SIG-M5 treated with dmso at 0.1 percent for 504 hours (cell line): Measurements from ENCODE around the gene USP36.
"Not testable (repeated sequence)": the region's sequence is repeated elsewhere in the genome, so short reads cannot be mapped to it uniquely, and the experiment has no call there.

Experiments
- DNase-seq: peaks from one replicate; lab custom pipeline; 2025; ENCODE audit not compliant: unreplicated experiment; lab: John Stamatoyannopoulos, UW

The USP36 gene

DNA sequence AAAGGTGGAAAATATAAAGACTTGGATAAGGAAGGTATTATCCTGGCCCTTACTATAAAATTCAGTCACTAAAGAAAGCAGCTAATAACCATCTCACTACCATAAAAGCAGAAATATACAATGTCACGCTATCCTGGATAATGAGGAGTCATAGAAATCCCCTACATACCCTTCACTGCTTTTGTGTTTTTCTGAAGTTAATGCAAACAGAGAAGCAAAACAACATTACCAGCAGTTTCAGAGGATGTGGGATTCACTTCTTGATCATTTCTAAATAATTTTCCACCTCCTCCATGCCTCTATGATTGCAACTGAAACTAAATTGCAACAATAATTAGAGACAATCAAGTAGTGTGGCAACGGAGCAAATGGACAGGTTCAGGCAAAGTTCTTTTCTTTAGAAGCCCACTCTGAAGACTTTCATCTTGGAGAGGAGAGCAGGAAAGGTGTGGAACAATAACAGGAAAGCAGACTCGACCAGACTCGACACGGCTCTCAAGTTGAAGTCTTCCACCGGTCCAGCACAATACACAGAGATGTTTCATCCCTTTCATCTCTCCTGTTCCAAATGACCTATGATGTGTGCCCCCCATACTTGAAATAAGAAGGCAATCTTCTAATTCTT is 68.7 kb downstream of the USP36 start:
- DNase-seq: no peak

DNA sequence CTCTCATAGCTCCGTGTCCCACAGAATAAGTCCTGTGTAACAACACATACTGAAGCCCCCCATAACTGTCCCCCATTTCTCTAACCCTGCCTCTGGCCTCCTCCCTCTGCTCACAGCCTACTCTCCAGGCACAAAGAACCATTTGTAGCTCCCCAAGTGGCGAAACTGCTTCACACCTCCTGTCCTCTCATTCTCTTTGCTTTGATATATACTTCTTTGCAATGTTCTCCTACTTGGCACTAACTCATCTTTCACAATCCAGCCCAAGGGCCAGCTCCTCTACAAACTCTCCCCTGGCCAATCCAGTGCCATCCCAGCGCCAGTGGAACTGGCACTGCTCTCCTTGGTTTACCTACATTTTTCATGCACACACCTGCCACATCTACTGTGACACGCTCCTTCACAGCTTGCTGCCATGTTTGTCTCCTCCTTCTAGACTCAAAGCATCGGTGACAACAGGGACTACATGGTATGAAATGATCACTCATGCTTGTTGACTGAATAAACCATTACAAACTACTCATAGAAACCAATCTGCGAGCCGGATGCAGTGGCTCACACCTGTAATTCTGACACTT is 71.3 kb downstream of the USP36 start:
- no peak for DNase-seq

DNA sequence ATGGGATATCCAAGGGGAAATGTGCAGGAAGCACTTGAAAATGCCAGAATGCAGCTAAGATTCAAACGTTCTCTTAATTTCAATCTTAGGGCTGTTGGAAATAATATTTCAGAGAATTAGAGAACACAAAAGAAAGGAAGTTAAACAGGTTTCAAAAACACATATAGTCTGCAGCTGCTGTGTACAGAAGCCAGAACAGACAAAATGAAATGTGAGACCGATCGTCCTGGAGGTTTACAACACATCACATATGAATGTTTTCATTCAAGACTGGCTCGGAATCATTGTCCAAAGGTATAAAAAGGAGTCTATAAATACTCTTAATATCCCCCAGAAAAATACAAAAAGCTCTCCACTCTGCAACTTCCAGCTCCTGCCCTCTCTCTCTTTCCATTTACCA is 72.8 kb downstream of the USP36 start:
- no peak for DNase-seq

DNA sequence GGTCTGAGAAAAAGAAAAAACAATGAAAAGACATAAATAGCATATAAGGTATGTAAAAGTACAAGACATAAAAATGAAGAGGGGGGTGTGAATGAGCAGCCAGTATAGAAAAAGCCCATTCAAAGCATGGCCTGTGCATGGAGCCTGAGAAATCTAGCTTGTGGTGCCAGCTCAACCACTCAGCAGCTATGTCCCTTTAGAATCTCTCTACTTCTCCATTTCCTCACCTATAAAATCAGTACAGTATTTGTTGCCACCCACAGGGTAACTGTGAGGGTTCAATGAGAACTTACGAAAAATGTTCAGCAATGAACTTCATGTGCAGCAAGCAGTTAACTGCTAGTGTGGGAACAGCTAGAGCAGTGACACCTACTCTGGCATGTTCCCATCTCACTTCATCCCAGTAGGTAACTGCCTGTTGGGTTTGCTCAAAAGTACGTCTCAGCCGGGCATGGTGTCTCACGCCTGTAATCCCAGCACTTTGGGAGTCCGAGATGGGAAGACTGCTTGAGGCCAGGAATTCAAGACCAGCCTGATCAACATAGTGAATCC is 73.8 kb downstream of the USP36 start:
- no peak for DNase-seq

DNA sequence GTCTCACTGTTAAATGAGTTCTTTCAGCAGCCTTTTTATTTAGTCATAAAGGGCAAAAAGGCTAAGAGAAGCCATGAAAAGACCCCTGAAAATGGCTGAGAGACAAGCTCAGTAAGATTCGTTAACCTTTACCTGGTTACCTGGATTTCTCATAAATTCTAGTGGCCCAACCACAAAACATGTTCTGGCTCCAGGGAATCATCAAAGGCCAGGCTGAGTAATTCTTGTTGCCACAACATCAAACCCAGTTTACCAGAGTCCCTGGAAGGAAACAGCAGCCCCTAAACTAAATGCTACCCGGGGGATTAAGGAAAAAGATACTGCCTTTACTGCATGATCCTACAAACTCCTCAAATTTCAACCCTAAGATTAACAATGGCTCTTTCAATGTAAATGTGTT is 74.4 kb downstream of the USP36 start:
- DNase-seq: no peak

DNA sequence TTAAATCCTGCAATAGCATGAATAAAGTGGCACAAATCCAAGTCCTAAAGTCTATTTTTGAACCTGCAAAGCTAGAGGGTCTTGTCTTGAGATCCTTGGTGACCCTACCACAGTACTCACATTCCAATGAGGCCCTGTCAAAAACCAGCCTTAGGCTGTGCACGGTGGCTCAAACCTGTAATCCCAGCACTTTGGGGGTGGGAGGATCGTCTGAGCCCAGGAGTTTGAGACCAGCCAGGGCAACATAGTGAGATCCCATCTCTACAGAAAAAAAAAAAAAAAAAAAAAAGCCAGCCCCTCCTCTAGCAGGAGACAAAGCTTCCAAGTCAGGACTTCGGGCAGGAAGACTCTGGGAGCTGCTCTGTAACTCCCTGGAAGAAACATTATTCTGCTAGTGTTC is 74.8 kb downstream of the USP36 start:
- DNase-seq: no peak

DNA sequence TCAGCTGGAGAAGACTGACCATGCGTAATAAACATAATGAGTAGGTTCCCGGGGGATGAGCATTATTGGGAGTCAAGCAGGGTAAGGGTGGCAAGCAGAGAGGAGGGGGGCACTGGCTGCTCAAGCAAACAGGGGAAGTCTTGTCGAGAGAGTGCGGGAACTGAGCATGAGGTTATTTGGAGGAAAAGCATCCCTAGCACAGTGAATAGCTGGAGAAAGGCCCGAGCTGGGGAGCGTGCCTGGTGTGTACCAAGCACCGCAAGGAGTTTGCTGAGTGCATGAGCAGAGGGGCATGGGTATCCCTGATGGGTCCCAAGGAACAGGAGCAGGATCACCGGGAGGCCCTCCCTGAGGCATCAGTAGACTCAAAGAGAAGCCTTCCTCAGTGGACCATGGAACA is 75.7 kb downstream of the USP36 start:
- no peak for DNase-seq

DNA sequence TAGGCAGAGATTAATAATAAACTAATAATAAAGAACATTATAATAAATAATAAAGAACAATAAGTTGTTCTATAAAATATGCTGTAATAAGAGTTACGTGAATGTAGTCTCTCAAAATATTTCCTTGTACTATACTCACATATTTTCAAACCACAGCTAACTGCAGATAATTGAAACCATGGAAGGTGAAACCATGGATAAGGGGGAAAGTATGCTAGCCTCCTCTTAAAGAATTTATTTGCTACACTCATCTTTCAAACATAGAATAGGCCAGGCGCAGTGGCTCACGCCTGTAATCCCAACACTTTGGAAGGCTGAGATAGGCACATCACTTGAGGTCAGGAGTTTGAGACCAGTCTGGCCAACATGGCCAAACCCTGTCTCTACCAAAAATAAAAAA is 77.1 kb downstream of the USP36 start:
- no peak for DNase-seq

DNA sequence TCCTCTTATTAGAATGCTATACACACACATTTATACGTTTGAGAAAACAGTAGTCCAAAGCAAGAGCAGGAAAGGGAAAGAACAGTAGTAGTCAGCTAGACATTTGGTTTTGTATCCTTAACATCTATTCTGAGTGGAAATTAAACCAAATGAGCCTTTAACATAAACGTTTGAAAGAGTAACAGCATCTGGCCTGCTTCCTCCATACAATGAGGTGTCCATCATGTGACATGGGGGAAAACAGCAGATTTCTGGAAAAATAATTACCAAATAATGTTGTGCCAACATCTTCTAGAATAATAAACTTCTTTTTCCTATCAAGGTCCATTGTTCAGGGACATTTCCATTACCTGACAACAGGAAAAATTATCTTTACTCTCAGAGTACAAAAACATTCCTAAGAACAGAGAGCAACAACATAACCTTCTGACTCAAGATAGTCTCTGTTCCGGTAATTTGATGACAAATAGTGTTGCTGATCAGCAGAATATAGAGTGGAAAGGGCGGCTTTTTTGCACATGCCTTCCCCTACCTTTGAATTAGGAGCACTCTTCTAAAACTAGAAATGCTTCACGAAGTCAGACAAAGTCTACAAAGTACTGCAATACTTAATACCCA is 78.7 kb downstream of the USP36 start:
- no peak for DNase-seq

DNA sequence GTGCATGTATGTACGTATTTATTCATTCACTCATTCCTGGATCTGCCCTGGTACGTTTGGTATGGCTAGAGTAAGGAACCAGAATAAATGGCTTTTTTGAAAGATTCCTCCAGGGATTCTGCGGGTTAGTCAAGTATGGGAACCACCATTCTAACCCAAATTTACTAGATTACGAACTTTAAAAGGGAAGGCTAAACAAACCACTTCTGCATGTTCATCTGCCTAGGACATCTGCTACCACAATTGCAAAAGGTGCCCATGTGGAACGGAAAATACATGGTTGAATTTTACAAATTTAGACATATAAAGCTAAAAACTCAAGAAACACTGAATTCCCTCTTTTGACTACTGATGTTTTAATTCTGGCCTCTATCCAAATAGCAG is 80.7 kb downstream of the USP36 start:
- DNase-seq: peak; percentile 28

DNA sequence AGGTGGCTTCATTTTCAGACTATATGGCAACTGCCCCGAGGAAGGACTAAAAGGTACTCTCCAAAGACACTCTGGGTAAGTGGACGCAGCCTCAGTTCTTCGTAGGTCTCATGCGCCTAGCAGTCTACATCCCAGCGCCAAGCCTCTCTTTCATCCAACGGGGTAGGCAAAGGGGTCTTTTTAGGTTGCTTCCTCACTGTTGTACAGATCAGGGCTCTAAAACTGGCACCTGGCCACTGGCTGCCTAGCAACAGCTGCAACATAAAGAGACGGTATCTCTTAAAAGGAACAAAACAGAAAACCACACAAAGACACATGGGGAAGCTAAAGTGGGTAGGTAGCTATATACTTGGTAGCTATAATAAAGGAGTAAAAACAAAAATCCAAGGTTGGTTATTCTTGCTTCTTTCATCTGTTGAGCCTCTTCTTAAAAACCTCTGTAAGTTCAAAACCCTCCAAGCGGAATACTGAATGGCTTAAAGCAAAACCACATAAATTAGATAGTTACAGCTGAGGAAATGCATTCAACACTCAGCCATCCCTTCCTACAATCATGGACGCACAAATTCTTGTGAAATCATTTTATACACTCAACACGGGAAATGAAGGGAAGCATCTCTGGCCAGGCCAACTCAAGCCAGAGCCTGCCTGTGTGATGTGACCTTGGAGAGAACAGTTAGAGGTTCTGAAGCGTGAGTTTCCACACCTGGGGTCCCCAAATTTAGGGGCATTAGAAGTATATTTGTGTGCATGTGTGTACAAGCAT is 81.2 kb downstream of the USP36 start:
- DNase-seq: peak; percentile 55

DNA sequence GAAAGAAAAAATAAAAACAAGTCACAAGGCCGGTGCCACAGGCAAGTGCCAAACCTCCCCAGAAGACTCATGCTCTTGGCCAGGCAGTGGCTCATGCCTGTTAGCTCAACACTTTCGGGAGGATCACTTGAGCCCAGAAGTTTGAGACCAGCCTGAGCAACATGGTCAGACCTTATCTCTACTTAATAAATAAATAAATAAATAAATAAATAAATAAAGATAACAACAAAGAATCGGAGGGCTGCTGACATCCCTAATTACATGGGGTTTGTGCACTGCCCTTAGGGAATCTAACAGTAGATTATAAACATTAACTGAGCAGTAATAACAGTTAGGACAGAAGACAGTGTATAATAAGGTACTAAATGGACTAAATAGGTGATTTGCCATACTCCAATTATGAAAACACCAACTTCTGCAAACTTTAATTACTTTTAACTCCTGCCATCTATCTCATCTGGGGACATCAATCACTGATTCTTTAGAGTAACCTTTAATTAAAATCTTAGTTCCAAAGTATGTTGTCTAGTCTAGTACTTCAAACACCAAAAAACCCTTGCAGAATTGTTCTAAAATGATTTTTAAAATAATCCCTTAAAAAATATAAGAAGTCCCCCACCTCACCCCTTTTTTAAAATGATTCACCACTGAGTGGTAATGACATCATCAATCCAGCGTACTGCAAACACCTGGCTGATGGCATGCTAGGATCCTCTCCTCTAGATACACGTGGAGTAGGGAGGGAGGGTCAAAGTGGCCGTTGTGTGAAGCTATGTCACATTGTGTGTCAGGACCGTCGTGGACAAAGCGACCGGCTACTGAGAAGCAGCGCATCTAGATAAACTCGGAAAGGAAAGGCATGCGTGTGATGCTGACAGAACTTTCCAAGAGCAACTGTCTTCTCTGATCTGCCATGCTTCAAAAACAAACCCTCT is 87.0 kb downstream of the USP36 start:
- DNase-seq: no peak

DNA sequence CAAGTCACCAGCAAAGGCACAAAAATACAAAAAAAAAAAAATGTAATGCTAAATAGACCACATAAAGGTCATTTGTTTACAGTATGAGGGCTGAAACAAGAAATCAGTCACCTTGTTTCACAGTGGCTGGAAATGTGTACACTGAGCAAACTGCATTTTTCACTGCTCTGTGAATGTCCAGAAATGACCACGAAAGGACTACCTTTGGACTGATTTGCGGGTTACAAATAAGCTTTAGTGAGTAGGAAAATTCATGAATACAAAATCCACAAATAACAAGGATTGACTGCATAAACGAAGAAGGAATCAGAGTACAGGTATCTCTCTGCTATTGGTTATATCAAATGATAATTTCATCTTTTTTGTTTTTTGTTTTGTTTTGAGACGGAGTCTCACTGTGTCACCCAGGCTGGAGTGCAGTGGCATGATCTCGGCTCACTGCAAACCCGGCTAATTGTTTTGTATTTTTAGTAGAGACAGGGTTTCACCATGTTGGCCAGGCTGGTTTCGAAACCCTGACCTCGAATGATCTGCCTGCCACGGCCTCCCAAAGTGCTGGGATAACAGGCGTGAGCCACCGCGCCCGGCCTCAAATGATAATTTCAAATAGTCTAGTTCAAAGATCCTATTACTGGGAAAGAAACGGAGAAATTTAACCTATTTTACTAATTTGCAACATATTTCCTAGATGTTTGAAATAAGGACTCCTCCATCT is 89.0 kb downstream of the USP36 start:
- DNase-seq: no peak

DNA sequence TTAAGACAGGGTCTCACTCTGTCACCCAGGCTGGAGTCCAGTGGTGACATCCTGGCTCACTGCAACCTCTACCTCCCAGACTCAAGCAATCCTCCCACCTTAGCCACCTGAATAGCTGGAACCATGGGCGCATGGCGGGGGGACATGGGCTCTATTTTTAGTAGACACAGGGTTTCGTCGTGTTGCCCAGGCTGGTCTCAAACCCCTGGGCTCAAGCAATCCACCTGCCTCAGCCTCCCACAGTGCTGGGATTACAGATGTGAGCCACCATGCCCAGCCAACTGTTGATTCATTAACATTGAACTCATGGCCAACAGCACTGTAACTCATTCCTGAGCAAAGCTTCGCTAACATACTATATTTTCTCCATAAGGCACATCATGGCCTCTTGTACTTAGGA is 89.6 kb downstream of the USP36 start:
- DNase-seq: not testable (repeated sequence)

DNA sequence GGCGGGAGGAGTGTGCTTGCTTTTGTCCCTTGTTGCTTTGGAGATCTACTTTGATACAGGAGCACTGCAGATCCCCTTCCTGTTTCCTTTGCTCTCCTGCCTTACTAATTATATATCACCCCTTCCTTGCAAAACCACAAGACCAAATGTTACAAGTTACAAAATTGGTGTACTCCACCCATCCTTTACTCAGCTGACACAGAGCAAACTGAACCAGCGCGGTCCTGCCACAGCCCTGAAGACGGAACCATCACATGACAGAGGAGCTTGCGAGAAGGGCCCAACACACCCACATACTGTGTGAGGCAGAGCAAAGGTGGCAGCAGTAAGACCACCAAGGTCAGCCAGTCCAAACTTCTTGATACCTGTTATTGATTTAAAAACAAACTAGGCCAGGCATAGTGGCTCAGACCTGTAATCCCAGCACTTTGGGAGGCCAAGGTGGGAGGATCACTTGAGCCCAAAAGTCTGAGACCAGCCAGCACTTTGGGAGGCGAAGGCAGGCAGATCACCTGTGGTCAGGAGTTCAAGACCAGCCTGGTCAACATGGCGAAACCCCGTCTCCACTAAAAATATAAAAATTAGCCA is 91.8 kb downstream of the USP36 start:
- peak; percentile 99 for DNase-seq

DNA sequence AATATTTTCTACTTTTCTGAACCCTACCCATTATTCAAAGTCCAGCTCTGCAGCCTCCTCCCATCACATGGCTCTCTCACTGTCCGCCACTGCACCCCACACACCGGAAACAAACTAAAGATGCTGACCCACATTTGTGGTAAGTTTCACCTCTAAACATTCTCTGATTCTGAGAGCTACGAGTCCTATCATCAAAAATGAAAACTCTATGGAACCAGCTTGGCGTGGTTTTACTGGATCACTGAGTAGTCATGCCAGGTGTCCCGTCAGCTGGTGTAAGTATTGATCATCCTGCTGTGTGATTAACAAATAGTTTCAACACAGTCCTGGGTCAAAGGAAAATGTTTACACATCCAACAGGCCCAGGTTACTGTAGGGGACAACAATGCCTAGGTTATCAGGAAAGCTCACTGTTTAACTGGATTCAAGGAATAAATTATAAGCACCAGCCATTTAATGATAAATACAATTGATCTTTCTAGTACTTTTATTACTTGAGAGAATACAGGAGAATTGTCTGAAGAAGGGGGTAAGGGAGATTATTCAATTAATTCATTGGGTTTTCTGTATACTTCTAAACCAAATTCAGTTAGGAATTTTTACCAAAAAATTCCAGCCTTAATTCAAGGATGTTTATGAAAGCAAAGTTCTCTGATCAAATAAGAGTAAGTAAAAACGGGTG is 92.4 kb downstream of the USP36 start:
- no peak for DNase-seq

DNA sequence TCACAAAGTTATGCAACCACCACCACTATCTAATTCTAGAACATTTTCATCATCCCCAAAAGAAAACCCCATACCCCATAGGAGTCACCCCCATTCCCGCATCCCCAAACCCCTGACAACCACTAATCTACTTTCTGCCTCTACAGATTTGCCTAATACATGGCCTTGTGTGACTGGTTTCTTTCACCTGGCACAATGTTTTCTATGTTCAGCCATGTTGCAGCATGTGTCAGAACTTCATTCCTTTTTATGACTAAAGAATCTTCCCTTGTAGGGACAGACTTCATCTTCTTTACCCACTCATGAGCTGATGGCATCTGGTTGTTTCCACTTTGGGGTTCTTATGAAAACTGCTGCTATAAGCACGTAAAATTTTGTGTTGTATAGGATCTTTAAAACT is 93.1 kb downstream of the USP36 start:
- no peak for DNase-seq

DNA sequence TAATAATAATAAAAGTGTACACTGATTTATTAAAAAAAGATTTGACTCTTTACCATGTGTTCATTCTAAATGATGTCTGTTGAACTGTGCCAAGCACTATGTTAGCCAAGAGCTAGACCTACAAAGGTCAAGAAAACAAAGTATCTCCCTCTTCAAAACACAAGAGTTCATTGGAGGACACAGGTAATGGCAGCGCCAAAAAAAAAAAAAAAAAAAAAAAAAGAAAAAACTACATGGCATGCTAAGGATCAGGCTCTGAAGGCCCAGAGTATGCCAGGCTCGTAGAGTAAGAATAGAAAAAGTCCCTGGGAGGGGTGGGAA is 93.7 kb downstream of the USP36 start:
- no peak for DNase-seq

DNA sequence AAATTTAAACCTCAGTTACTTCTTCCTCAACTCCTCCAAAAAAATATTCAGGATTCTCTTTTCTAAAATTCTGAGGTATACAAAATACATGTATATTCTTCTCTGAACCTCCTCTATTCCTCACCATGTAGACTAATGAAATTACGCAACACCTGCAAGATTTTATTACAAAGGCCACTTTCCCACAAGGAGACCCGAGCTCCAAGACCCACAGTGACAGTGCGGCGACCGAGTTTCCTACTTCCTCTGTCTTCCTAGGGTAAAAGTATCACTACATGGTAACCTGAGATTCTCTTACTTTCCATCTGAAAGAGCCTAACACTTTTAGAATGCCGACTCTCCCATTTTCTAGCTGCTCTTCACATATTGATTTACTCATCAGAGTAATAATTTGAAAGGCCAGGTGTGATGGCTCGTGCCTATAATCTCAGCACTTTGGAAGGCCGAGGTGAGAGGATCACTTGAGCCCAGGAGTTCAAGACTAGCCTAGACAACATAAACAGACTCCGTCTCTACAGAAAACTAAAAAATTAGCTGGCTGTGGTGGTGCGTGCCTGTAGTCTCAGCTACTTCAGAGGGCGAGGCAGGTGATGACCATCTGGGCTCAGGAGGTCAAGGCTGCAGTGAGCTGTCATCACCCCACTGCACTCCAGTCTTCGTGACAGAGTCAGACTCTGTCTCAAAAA is 94.2 kb downstream of the USP36 start:
- no peak for DNase-seq
